Measurements from ENCODE around the gene MKI67. TPM values are rescaled to one million over a fixed set of nuclear protein-coding genes. Genes with fewer than 3 reads are reported as not detected.
A peak's percentile ranks its signal among the peaks of the same experiment; 100 is the strongest.

The MKI67 gene
- total RNA-seq, 1 donor from 2014 or later = 42.8 TPM

- peak overlapping the region; percentile 60 for H3K27ac Mint-ChIP-seq
- H3K4me1 Mint-ChIP-seq = peaks cover 16% of the 10 kb centered on the region
- H3K36me3 Mint-ChIP-seq = no peaks in the 10 kb centered on the region
Measured at GRCh38 chr10:128061306-128062300, 64.6 kb downstream of the MKI67 start.

GRCh38 chr10:128060341-128061250 lies 65.6 kb downstream of the MKI67 start:
- no peaks in the 10 kb centered on the region for H3K27me3 Mint-ChIP-seq (ENCODE audit: low read depth)
- TF ChIP-seq CTCF (IDR thresholded peaks at IDR 0.05; ENCODE audit: unreplicated experiment) = no peak
- no peaks in the 10 kb centered on the region for H3K9me3 Mint-ChIP-seq
- no peak for DNase-seq (ENCODE audit: low spot score in 2 of 2, unreplicated experiment in 2 of 2)
- no peak overlapping the region for H3K27ac Mint-ChIP-seq
- no peak overlapping the region for H3K4me3 Mint-ChIP-seq
- H3K36me3 Mint-ChIP-seq = no peaks in the 10 kb centered on the region
- H3K4me1 Mint-ChIP-seq = peaks cover 16% of the 10 kb centered on the region

More at GRCh38 chr10:128061306-128062300, 64.6 kb downstream of the MKI67 start:
- H3K4me3 Mint-ChIP-seq = no peak overlapping the region
- no peaks in the 10 kb centered on the region for H3K27me3 Mint-ChIP-seq (ENCODE audit: low read depth)
- no peak for DNase-seq (ENCODE audit: low spot score in 2 of 2, unreplicated experiment in 2 of 2)
- no peak for TF ChIP-seq CTCF (IDR thresholded peaks at IDR 0.05; ENCODE audit: unreplicated experiment)
- H3K9me3 Mint-ChIP-seq = no peaks in the 10 kb centered on the region

DNA sequence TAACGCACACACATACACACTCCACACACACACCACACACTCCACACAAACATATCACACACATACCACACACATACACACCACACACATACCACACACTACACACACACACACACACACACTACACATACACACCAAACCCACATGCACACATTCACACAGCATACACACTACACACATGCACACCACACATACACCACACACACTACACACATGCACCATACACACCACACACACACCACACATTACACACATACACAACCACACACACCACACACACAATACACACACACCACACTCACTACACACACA lies 66.3 kb downstream of the MKI67 start:
- no peaks in the 10 kb centered on the region for H3K36me3 Mint-ChIP-seq
- DNase-seq (ENCODE audit: low spot score in 2 of 2, unreplicated experiment in 2 of 2) = no peak
- H3K27ac Mint-ChIP-seq = no peak overlapping the region
- no peaks in the 10 kb centered on the region for H3K27me3 Mint-ChIP-seq (ENCODE audit: low read depth)
- no peak for TF ChIP-seq CTCF (IDR thresholded peaks at IDR 0.05; ENCODE audit: unreplicated experiment)
- H3K9me3 Mint-ChIP-seq = no peaks in the 10 kb centered on the region
- H3K4me1 Mint-ChIP-seq = peaks cover 16% of the 10 kb centered on the region
- no peak overlapping the region for H3K4me3 Mint-ChIP-seq

- Mint-ChIP-seq H3K4me1 (peaks cover 16% of the 10 kb centered on the region), H3K36me3 (no peaks in the 10 kb centered on the region), H3K4me3 (no peak overlapping the region), H3K27me3 (ENCODE audit: low read depth) (no peaks in the 10 kb centered on the region), H3K9me3 (no peaks in the 10 kb centered on the region), H3K27ac (no peak overlapping the region)
- DNase-seq (ENCODE audit: low spot score in 2 of 2, unreplicated experiment in 2 of 2) = no peak
- no peak for TF ChIP-seq CTCF (IDR thresholded peaks at IDR 0.05; ENCODE audit: unreplicated experiment)
Measured at GRCh38 chr10:128059266-128059981, 66.8 kb downstream of the MKI67 start.

- Mint-ChIP-seq H3K4me3 (no peak overlapping the region), H3K27ac (no peak overlapping the region), H3K4me1 (peaks cover 16% of the 10 kb centered on the region), H3K27me3 (ENCODE audit: low read depth) (no peaks in the 10 kb centered on the region), H3K36me3 (no peaks in the 10 kb centered on the region), H3K9me3 (no peaks in the 10 kb centered on the region)
- DNase-seq (ENCODE audit: low spot score in 2 of 2, unreplicated experiment in 2 of 2) = no peak
- TF ChIP-seq CTCF (IDR thresholded peaks at IDR 0.05; ENCODE audit: unreplicated experiment) = no peak
Measured at GRCh38 chr10:128058750-128059134, 67.5 kb downstream of the MKI67 start.

All from mesothelial cell of epicardium (in vitro differentiated cells).